Measurements from ENCODE around the gene ATP8A2.
A peak's percentile ranks its signal among the peaks of the same experiment; 100 is the strongest.

ATP8A2 gene

GRCh38 chr13:25966086-25966485, 594.3 kb downstream of the ATP8A2 start:
- DNase-seq (ENCODE audit: low spot score), result no peak

DNA sequence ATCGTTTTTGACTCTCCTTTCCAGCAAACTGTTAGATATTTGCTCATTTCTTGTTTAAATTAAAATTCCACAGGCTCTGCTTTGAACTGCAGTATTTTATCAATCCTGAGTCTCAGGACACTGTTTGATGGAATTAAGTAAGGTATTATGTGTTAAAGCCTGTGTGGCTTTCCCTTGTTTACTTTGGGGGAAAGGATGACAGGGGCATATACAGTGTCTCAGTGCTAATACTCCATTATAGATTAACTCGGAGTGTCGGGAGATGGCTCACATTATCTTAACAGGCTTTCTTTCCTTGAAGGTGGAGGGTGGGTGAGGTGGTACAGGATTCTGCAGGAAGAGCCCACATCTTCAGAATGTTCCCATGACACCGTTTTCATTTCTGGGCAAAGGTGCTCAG, 595.4 kb downstream of the ATP8A2 start:
- DNase-seq (ENCODE audit: low spot score), result no peak

- DNase-seq (ENCODE audit: low spot score), result no peak
These were observed 599.3 kb downstream of the ATP8A2 start for GRCh38 chr13:25971047-25971446.

DNA sequence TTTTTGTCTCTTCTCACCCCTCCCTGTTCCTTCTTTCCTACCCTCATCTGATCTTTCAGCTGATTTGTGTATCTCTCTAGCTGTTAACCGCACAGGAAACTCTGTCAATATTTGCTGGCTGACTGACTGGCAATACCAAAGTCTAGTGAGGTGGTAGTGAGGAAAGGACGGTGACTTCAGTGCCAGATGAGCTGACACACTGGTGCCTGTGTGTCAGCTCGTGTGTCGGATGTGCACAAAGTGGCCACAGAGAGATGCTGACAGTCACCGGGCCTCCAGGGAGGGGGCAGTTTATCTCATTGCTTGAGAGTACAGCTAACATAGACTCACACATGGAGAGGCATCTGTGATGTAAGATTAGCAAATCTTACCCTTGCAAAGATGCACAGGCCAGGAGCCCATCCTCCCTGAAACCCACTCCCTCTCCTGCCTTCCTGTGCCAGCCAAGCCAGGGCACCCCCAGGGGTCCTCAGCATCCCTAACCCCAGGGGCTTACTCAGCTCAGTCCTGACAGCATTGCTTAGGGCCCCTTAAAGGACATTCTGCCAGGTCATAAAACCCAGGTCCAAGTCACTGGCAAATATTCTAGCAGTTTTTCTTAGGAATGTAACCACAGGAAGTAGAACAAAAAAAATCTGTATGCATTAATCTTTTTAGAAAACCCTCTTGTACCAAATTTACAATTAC, 599.8 kb downstream of the ATP8A2 start:
- peak; percentile 51 for DNase-seq (ENCODE audit: low spot score)

- DNase-seq (ENCODE audit: low spot score), result no peak
These were observed 601.3 kb downstream of the ATP8A2 start for GRCh38 chr13:25973085-25973484.

- no peak for DNase-seq (ENCODE audit: low spot score)
These were observed 601.8 kb downstream of the ATP8A2 start for GRCh38 chr13:25973576-25973975.

GRCh38 chr13:25977216-25977615, 605.4 kb downstream of the ATP8A2 start:
- no peak for DNase-seq (ENCODE audit: low spot score)

GRCh38 chr13:25977671-25978070, 605.9 kb downstream of the ATP8A2 start:
- DNase-seq (ENCODE audit: low spot score), result no peak

DNA sequence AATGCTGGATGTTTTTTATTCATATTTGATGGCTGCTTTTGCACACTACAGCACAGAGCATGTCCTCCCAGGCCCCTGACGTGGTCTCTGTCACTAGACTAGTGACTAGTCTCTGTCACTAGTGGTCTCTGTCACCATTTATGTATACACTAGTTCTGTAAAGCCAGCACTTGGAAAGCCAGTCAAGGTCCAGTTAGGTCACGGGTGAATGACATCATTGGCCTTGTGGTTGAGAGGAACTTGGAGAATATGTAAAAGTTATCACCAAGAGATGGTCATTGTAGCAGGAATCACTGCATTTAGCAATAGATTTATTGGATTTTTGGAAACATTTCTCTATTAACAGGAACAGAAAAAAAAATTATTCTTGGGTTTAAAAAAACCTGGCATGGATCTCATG, 607.2 kb downstream of the ATP8A2 start:
- no peak for DNase-seq (ENCODE audit: low spot score)

- DNase-seq (ENCODE audit: low spot score), result no peak
These were observed 607.6 kb downstream of the ATP8A2 start for GRCh38 chr13:25979371-25979770.

DNA sequence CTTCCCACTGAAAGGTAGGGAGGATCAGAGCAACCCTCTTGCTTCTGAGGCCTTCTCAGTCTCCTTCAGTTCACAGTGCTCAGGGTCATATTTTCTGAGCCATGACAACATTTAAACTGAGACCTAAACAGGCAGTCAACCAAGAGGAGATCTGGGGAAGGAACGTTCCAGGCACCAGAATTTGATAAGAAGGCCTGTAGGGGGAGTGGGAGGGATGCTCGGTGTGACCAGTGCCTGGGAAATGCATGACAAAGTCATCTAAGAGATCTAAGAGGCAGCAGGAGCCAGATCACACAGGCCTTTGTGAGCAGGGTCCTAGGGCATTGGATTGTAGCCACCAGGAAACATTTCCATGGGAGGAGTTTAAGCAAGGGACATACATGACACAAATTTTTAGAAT, 608.5 kb downstream of the ATP8A2 start:
- peak; percentile 47 for DNase-seq (ENCODE audit: low spot score)

GRCh38 chr13:25981060-25981459, 609.3 kb downstream of the ATP8A2 start:
- no peak for DNase-seq (ENCODE audit: low spot score)

DNA sequence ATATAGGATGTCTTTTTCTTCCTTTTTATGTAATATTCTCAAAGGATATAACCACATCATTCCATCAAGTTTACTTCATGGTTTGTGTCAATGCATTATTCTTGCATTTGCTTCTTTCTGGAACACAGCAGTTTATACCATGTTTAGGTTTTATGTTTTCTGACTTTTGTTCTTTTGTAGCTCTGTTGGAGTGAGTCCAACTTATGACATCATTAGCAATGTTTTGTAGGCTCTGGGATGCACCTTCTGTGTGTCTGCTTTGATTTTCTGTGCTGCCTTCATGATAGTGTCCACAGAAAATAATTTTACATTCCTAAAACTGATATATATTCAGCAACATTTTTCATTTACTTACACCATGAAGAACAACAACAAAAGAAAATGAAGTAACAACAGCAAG, 611.1 kb downstream of the ATP8A2 start:
- no peak for DNase-seq (ENCODE audit: low spot score)

DNA sequence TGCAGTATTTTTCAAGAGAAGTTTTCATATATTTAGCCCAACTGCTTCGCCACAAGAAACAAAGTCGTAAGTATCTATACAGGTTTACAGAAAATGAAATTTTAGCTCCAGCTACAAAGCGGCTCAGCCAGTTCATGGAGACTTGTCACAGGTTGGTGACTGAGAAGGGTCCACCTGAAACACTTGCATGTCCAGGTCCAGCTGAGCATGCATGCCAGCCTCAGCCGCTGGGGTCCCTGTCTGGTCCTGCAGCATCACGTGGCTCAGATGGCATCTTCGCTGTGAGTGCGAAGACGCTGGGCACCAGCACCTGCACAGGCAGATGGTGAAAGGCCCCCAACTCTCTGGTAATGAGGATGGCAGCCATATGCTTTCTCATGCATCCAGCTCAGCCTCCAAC, 616.2 kb downstream of the ATP8A2 start:
- DNase-seq (ENCODE audit: low spot score), result no peak

DNA sequence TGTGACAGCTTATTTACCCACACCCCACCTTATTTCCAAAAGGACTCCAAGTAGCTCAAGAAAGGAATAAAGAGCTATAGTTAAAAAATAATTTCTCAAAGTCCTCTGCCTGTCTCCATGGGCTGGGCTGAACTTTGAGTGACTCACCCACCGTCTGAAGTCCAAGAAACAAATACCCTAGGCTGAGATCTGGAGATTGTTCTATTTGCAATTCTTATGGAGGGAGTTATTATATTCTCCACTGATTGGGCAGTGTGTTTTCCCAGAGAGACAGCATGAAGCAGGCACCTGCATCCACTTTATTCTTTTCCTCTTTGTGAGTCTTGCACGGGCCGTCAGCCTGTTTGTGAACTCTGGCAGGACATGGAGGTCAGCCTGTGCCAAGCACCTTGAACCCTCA, 616.9 kb downstream of the ATP8A2 start:
- DNase-seq (ENCODE audit: low spot score), result no peak

DNA sequence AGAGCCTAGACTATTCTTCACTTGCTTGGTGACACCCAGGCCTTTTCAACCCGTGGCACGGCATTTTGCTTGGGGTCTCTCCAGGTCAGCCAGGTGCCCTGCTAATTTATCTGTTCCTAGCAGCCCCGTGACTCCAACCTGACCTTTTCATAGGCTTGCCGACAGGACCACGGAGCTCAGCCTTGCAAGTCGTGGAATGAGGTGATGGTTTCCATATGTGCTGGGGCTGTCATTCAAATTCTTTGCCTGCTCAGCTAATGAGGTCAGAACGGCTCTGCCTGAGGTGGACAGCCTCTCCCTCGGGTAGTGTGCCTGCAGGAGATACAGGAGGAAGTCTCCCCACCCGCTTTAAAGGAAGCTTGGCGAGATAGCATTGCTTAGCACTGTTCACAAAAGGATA, 619.0 kb downstream of the ATP8A2 start:
- DNase-seq (ENCODE audit: low spot score), result no peak

DNA sequence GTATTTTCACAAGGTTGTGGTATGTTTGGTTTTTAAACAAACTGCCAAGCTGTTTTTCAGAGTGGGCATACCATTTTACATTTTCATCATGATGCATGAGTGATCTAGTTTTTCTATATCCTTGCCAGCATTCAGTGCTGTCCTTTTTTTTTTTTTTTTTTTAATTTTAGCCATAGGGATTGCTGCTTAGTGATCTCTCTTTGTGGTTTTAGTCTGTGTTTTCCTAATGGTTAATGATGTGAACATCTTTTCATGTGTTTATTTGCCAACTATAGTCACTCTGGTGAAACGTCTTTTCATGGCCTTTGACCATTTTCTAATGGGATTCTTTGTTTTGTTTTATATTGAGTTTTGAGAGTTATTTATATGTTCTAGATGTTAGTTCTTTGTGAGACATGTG, 620.3 kb downstream of the ATP8A2 start:
- DNase-seq (ENCODE audit: low spot score), result no peak

- no peak for DNase-seq (ENCODE audit: low spot score)
These were observed 635.7 kb downstream of the ATP8A2 start for GRCh38 chr13:26007261-26008125.

- no peak for DNase-seq (ENCODE audit: low spot score)
These were observed 638.9 kb downstream of the ATP8A2 start for GRCh38 chr13:26010487-26011207.

GRCh38 chr13:26011208-26011573, 639.4 kb downstream of the ATP8A2 start:
- no peak for DNase-seq (ENCODE audit: low spot score)

GRCh38 chr13:26011996-26012821, 640.4 kb downstream of the ATP8A2 start:
- no peak for DNase-seq (ENCODE audit: low spot score)

DNA sequence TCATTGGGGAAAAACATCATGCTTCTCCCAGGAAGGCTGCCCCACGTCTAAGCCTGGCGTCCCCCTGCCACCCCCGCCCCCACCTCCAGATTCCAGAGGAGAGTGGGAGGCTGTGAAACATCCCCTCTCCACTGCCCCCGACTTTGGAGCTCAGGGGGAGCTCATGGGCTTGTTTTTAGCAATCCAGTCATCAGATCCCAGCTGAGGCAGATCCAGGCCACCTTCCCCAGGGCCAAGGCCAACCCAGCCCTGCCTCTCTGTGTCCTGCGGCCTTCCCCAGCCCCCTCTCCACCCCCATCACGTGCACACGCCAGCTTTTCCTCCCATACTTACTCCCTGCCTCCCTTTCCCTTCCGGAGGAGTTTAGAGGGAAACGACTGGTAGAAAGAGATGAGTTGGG, 641.2 kb downstream of the ATP8A2 start:
- no peak for DNase-seq (ENCODE audit: low spot score)
